Caco-2 (cell line): ENCODE data around the gene TOP3B. TPM values are rescaled to one million over a fixed set of nuclear protein-coding genes. Genes with fewer than 3 reads are reported as not detected.

Source experiments
- BruUV-seq: library from RNA; stranded (reverse); fragments of 400-500 nt; replicated peaks from 2 replicates; lab custom pipeline; 2021; lab: Mats Ljungman, UMichigan
- CTCF ChIA-PET: fragments of 300-600 bp; sonication (Branson Sonifier 250); formaldehyde crosslinking; loops from one replicate; lab custom pipeline; 2022; ENCODE audit warnings: antibody characterized with exemption; lab: Charles Lee
- POLR2A ChIA-PET: fragments of 300-600 bp; sonication (Branson Sonifier 250); formaldehyde crosslinking; loops from one replicate; lab custom pipeline; 2022; ENCODE audit warnings: antibody characterized with exemption; lab: Charles Lee
- DNase-seq, 2 experiments: peaks; one replicate each; pipeline versions ENCODE4 v3.0.0 to v3.0.0-alpha.2; 2020 to 2022
- H3K27me3 ChIP-seq: replicated peaks from 2 replicates; pipeline ENCODE4 v1.6.0; 2011; ENCODE audit warnings: low read length; ENCODE audit not compliant: control insufficient read depth, insufficient read depth
- H3K36me3 ChIP-seq: 2 replicates; pipeline ENCODE4 v1.5.1; 2011; ENCODE audit warnings: low read length; ENCODE audit not compliant: control insufficient read depth, insufficient read depth
- H3K4me1 ChIP-seq: fragments of 250-450 bp; sonication (Bioruptor Pico); 2 replicates; pipeline ENCODE4 v1.5.1; 2020; ENCODE audit warnings: mild to moderate bottlenecking
- H3K4me3 ChIP-seq: 2 replicates; pipeline ENCODE4 v1.5.1; 2011; ENCODE audit warnings: low read depth, mild to moderate bottlenecking, control low read depth, low read length
- H3K9me3 ChIP-seq: fragments of 250-450 bp; sonication (Bioruptor Pico); 2 replicates; pipeline ENCODE4 v1.5.1; 2020; ENCODE audit warnings: mild to moderate bottlenecking, moderate library complexity
- H3K27ac Mint-ChIP-seq: one replicate; pipeline ENCODE4 v1.8.0; 2022; ENCODE audit warnings: mixed read lengths; ENCODE audit not compliant: unreplicated experiment
- H3K27me3 Mint-ChIP-seq: one replicate; pipeline ENCODE4 v1.8.0; 2022; ENCODE audit warnings: mixed read lengths; ENCODE audit not compliant: insufficient read depth, unreplicated experiment
- H3K36me3 Mint-ChIP-seq: one replicate; pipeline ENCODE4 v1.8.0; 2022; ENCODE audit warnings: mild to moderate bottlenecking, mixed read lengths; ENCODE audit not compliant: insufficient read depth, unreplicated experiment
- H3K4me1 Mint-ChIP-seq: one replicate; pipeline ENCODE4 v1.8.0; 2022; ENCODE audit warnings: low read depth, mixed read lengths; ENCODE audit not compliant: unreplicated experiment
- H3K4me3 Mint-ChIP-seq: one replicate; pipeline ENCODE4 v1.8.0; 2022; ENCODE audit warnings: mild to moderate bottlenecking, moderate library complexity, mixed read lengths; ENCODE audit not compliant: unreplicated experiment
- H3K9me3 Mint-ChIP-seq: one replicate; pipeline ENCODE4 v1.8.0; 2022; ENCODE audit warnings: mixed read lengths; ENCODE audit not compliant: unreplicated experiment
- CTCF ChIP-seq, 2 experiments: fragments of 200-600 bp in 1 of 2; IDR thresholded peaks; 1 replicate in 1 of 2; 2 replicates in 1 of 2; pipeline versions ENCODE4 v1.5.1 to v1.8.0; 2011 to 2022; ENCODE audit warnings: antibody characterized with exemption in 1 of 2, control low read depth in 1 of 2, inconsistent platforms in 1 of 2, low read depth in 1 of 2, low read length in 1 of 2, mild to moderate bottlenecking in 1 of 2, moderate library complexity in 1 of 2; ENCODE audit not compliant: insufficient read depth in 1 of 2, severe bottlenecking in 1 of 2, unreplicated experiment in 1 of 2
- intact Hi-C: fragments of 100-400 bp; cut with micrococcal nuclease; formaldehyde crosslinking; loops from one replicate; pipeline ENCODE4 v1.10.0; 2022; ENCODE audit not compliant: unreplicated experiment
- total RNA-seq: library from RNA; stranded (reverse); gene quantifications from 2 replicates; pipeline ENCODE4 v1.2.3, GENCODE V29; 2022

Gene TOP3B
- total RNA-seq, 1 experiment from 2014 or later, result 63.7 TPM

GRCh38 chr22:21920341-21921183, 62.0 kb downstream of the TOP3B start:
- no peak overlapping the region for H3K4me3 ChIP-seq
- no peaks in the 10 kb centered on the region for H3K9me3 Mint-ChIP-seq
- H3K4me3 Mint-ChIP-seq, result no peak overlapping the region
- no peak for DNase-seq
- H3K4me1 Mint-ChIP-seq, result no peaks in the 10 kb centered on the region
- no peaks in the 10 kb centered on the region for H3K36me3 ChIP-seq
- no TSS peak for BruUV-seq
- ChIA-PET CTCF (no interaction called here), POLR2A (no interaction called here)
- no peak for TF ChIP-seq CTCF (IDR thresholded peaks at IDR 0.05; ENCODE audit: insufficient read depth in 1 of 2, low read depth in 1 of 2, low read length in 1 of 2, severe bottlenecking in 1 of 2, unreplicated experiment in 1 of 2)
- H3K27ac Mint-ChIP-seq, result no peak overlapping the region
- H3K4me1 ChIP-seq, result no peaks in the 10 kb centered on the region
- no peaks in the 10 kb centered on the region for H3K27me3 ChIP-seq
- no peaks in the 10 kb centered on the region for H3K9me3 ChIP-seq
- no peaks in the 10 kb centered on the region for H3K27me3 Mint-ChIP-seq
- intact Hi-C loops, result no loop called here
- no peaks in the 10 kb centered on the region for H3K36me3 Mint-ChIP-seq

- H3K36me3 ChIP-seq, result no peaks in the 10 kb centered on the region
- ChIA-PET CTCF (no interaction called here), POLR2A (no interaction called here)
- DNase-seq, result no peak
- H3K27me3 Mint-ChIP-seq, result no peaks in the 10 kb centered on the region
- H3K4me3 ChIP-seq, result no peak overlapping the region
- H3K9me3 ChIP-seq, result no peaks in the 10 kb centered on the region
- no peaks in the 10 kb centered on the region for H3K4me1 ChIP-seq
- H3K4me3 Mint-ChIP-seq, result no peak overlapping the region
- no peaks in the 10 kb centered on the region for H3K27me3 ChIP-seq
- no peaks in the 10 kb centered on the region for H3K9me3 Mint-ChIP-seq
- no TSS peak for BruUV-seq
- no peak for TF ChIP-seq CTCF (IDR thresholded peaks at IDR 0.05; ENCODE audit: insufficient read depth in 1 of 2, low read depth in 1 of 2, low read length in 1 of 2, severe bottlenecking in 1 of 2, unreplicated experiment in 1 of 2)
- no peaks in the 10 kb centered on the region for H3K36me3 Mint-ChIP-seq
- H3K4me1 Mint-ChIP-seq, result no peaks in the 10 kb centered on the region
- intact Hi-C loops, result no loop called here
- no peak overlapping the region for H3K27ac Mint-ChIP-seq
Observed at GRCh38 chr22:21919526-21920307, 62.9 kb downstream of the TOP3B start.

GRCh38 chr22:21918466-21919185, 64.0 kb downstream of the TOP3B start:
- POLR2A ChIA-PET, result no interaction called here
- intact Hi-C loops, result no loop called here

More at GRCh38 chr22:21918466-21919185, 64.0 kb downstream of the TOP3B start:
- Mint-ChIP-seq H3K27me3 (no peaks in the 10 kb centered on the region), H3K36me3 (no peaks in the 10 kb centered on the region), H3K27ac (no peak overlapping the region), H3K4me1 (no peaks in the 10 kb centered on the region), H3K4me3 (no peak overlapping the region), H3K9me3 (no peaks in the 10 kb centered on the region)
- Histone ChIP-seq H3K9me3 (no peaks in the 10 kb centered on the region), H3K4me1 (no peaks in the 10 kb centered on the region), H3K27me3 (no peaks in the 10 kb centered on the region), H3K36me3 (no peaks in the 10 kb centered on the region), H3K4me3 (no peak overlapping the region)
- TF ChIP-seq CTCF (IDR thresholded peaks at IDR 0.05; ENCODE audit: insufficient read depth in 1 of 2, low read depth in 1 of 2, low read length in 1 of 2, severe bottlenecking in 1 of 2, unreplicated experiment in 1 of 2), result no peak
- CTCF ChIA-PET, result no interaction called here
- no peak for DNase-seq
- BruUV-seq, result no TSS peak
